ENCODE measurements around the gene RASAL1. TPM values are rescaled to one million over a fixed set of nuclear protein-coding genes. Genes with fewer than 3 reads are reported as not detected.

The RASAL1 gene
- total RNA-seq, 4 donors from 2014 or later = 17.4 to 98.7 (median 56.6) TPM

GRCh38 chr12:113131556-113131955, 4.0 kb downstream of the RASAL1 start:
- peaks cover 0 to 29% (median 7%) of the 10 kb centered on the region in 3 donors for H3K4me1 ChIP-seq
- H3K27ac ChIP-seq = no peak overlapping the region
- no peak for DNase-seq
- no peaks in the 10 kb centered on the region for H3K36me3 ChIP-seq
- 63% methylated on average over 1 of the region's 1 CpG for WGBS, 2 donors
- H3K4me3 ChIP-seq = no peak overlapping the region
- TF ChIP-seq CTCF (IDR thresholded peaks at IDR 0.05) = no peak
- no peak for TF ChIP-seq POLR2A (IDR thresholded peaks at IDR 0.05)
- intact Hi-C loops (cut with DNase I) = no loop called here
- H3K27me3 ChIP-seq = peaks cover 0 to 63% (median 1%) of the 10 kb centered on the region in 4 donors
- H3K9me3 ChIP-seq = no peaks in the 10 kb centered on the region

GRCh38 chr12:113130457-113131135, 5.0 kb downstream of the RASAL1 start:
- intact Hi-C loops (cut with DNase I) = no loop called here
- 44 to 60% methylated on average over 1 to 5 of the region's 18 CpGs for WGBS, 2 donors
- H3K9me3 ChIP-seq = no peaks in the 10 kb centered on the region
- DNase-seq = no peak
- no peak overlapping the region for H3K27ac ChIP-seq
- H3K4me3 ChIP-seq = no peak overlapping the region
- H3K4me1 ChIP-seq = peaks cover 0 to 19% (median 2%) of the 10 kb centered on the region in 3 donors
- no peak for TF ChIP-seq CTCF (IDR thresholded peaks at IDR 0.05)
- TF ChIP-seq POLR2A (IDR thresholded peaks at IDR 0.05) = no peak
- peaks cover 0 to 54% (median 1%) of the 10 kb centered on the region in 4 donors for H3K27me3 ChIP-seq
- peaks cover 0 to 6% (median 0%) of the 10 kb centered on the region in 3 donors for H3K36me3 ChIP-seq

GRCh38 chr12:113129664-113130456, 5.7 kb downstream of the RASAL1 start:
- intact Hi-C loops (cut with DNase I) = no loop called here
- peaks cover 0 to 10% (median 0%) of the 10 kb centered on the region in 3 donors for H3K36me3 ChIP-seq
- DNase-seq = no peak
- peaks cover 0 to 47% (median 0%) of the 10 kb centered on the region in 4 donors for H3K27me3 ChIP-seq
- no peak for TF ChIP-seq POLR2A (IDR thresholded peaks at IDR 0.05)
- no peak for TF ChIP-seq CTCF (IDR thresholded peaks at IDR 0.05)
- H3K9me3 ChIP-seq = no peaks in the 10 kb centered on the region
- WGBS, 2 donors = 60 to 78% methylated on average over 7 to 13 of the region's 17 CpGs
- peaks cover 0 to 12% (median 0%) of the 10 kb centered on the region in 3 donors for H3K4me1 ChIP-seq
- no peak overlapping the region for H3K27ac ChIP-seq
- H3K4me3 ChIP-seq = no peak overlapping the region

- Histone ChIP-seq H3K4me3 (no peak overlapping the region), H3K9me3 (no peaks in the 10 kb centered on the region), H3K27ac (no peak overlapping the region), H3K36me3 (peaks cover 0 to 10% (median 0%) of the 10 kb centered on the region in 3 donors), H3K27me3 (peaks cover 0 to 38% (median 0%) of the 10 kb centered on the region in 4 donors), H3K4me1 (peaks cover 0 to 12% (median 0%) of the 10 kb centered on the region in 3 donors)
- intact Hi-C loops (cut with DNase I) = no loop called here
- no peak for DNase-seq
- TF ChIP-seq CTCF (IDR thresholded peaks at IDR 0.05) (no peak), POLR2A (IDR thresholded peaks at IDR 0.05) (no peak)
- 55 to 63% methylated on average over 5 to 9 of the region's 9 CpGs for WGBS, 2 donors
These were observed 6.5 kb downstream of the RASAL1 start for GRCh38 chr12:113128802-113129663.

All from esophagus squamous epithelium (tissue), 5 donors.